ENCODE results near the gene CYP4A22.
A peak's percentile ranks its signal among the peaks of the same experiment; 100 is the strongest.
"Not testable (repeated sequence)": the region's sequence is repeated elsewhere in the genome, so short reads cannot be mapped to it uniquely, and the experiment has no call there.

CYP4A22 gene, protein sequence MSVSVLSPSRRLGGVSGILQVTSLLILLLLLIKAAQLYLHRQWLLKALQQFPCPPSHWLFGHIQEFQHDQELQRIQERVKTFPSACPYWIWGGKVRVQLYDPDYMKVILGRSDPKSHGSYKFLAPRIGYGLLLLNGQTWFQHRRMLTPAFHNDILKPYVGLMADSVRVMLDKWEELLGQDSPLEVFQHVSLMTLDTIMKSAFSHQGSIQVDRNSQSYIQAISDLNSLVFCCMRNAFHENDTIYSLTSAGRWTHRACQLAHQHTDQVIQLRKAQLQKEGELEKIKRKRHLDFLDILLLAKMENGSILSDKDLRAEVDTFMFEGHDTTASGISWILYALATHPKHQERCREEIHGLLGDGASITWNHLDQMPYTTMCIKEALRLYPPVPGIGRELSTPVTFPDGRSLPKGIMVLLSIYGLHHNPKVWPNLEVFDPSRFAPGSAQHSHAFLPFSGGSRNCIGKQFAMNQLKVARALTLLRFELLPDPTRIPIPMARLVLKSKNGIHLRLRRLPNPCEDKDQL

DNA sequence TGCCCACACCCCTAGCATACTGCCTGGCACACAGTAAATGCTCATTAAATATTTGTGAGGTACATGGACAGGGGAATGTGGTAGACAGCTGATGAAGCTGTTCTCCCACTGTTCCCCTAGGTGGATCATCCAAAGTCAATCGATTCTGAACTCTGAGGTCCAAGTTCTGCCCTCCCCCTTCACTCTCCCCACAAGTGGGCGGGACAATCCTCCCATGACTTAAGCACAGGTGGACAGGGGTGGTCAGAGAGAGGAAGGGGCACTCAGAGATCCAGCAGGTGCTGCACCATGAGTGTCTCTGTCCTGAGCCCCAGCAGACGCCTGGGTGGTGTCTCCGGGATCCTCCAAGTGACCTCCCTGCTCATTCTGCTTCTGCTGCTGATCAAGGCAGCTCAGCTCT is at the start of gene CYP4A22:
CYP4A22 (plus strand) TSS at position 244 of the 400 bp plus-strand sequence; CDS start at position 289, 45 bp downstream.
- no peak for DNase-seq (ENCODE audit: low read depth in 3 of 3)

DNA sequence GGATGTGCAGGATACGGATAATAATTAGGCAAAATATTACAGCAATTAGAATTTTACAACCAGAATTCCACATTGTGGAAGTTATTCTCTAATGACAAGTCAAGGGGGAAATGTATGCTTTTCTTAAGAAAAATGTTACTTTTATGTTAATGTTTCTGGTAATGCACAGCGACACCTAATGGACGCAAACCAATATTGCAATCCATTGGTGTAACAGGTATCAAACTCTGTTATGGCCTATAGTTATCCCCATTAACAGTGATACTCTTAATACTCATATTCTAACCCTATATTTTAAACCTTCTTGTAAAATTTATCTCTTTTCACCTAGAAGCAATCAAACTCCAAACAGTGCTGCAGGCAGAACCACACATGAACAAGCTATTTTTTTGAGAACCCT is 47.9 kb upstream of the CYP4A22 start:
- peak in 1 of 3 donors; percentile 2 for DNase-seq (ENCODE audit: low read depth in 3 of 3)

DNA sequence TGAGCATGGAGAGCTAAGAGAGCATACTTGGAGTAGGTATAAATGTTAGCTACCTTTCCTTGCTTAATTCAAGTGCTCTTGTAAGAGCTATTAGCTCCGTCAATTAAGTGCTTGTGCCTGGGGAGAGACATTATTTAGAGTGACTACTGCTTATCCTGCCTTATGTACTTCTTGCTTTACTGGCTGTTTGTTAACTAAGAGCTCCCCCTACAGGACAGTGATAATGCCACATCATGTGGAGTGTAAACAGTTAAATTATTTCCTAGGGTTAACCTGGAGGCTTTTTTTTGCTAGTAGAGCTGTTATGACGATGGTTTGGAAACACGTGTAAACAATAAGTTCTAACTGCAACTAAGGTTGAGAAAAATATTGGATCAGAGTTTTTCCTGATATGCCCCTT is 45.8 kb upstream of the CYP4A22 start:
- DNase-seq (ENCODE audit: low read depth in 3 of 3): not testable (repeated sequence)

DNA sequence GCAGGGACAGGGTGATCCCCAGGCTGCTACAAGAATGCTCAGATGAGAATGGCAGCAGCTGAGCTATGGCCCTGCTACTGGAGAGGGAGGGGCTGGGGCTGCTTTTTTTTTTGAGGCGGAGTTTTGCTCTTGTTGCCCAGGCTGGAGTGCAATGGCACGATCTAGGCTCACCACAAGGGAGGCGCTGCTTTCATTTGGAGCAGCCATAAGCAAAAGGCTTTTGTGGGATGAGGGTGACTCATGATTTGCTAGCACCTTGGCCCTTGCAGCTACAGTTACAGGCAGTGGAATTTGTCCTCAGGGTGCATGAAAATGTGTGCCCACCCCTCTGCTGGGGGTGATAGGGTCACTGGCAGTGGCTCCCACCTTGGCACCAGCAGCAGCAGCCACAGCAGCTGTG is 32.4 kb upstream of the CYP4A22 start:
- no peak for DNase-seq (ENCODE audit: low read depth in 3 of 3)

DNA sequence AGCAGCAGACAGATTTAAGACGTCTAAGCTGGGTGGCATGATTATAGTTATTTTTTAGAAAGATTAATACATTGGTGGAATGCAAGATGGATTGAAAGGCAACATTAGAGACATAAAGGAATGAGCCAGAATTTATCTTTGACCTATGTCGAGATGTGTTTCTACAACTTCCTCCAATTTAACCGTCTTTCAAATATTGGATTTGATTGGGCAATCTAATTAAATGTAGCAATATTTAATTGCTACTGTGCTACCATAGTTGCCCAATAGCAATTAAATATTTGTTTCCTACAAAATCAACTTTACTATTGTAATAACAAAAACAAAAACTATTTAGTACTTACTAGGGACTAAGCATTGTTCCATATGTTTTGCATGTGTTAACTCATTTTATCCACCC is 30.4 kb upstream of the CYP4A22 start:
- DNase-seq (ENCODE audit: low read depth in 3 of 3): no peak

DNA sequence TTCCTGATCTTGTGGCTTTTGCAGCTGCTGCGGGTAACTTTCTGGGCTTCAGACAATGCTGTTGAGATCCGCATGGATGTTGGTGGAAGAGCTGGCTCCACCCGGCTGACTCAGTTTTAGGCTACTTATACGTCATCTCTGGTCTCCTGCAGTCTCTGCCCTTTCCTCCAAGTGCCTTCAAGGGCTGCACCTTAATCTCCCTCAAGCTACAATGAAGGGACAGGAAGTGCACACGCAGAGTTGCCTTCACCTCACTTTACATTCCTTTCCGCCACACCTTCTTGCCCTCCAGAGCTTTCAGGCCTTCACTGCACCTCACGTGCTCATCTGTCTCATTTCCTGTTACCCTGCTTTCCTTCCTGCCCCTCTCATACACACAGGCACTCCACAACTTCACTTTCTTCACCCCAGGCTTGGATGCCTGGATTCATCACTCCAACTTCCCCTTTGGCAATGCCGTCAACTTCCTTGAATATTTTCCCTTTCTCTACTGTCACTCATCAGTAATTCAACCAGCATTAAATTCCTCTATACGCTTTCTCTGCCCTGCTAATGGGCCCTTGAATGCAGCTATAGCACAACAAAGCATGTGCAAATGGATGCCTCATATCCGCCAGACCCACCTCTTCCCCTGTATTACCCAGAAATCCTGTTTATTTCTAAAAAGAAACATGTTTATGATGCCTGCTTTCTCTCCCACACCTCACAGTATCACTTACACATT is 29.2 kb upstream of the CYP4A22 start:
- DNase-seq (ENCODE audit: low read depth in 3 of 3): not testable (repeated sequence)

DNA sequence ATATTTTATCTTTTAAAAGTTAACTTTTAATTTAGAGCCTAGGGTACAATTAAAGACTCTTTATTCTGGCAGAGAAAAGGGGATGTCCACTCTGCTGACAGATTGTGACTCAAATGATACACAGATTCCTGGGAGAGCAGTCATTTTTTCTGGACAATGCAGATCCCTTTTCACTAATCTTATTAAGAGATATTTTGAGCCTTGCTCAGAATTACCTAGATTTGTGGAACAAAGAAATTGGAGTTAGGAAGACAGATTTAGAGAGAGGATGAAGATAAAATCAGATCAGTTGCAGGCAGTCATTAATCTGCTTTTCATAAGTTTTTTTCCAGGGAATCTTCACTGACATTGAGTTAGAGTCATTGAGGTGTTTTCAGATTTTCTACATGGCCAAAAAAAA is 27.8 kb upstream of the CYP4A22 start:
- not testable (repeated sequence) for DNase-seq (ENCODE audit: low read depth in 3 of 3)

DNA sequence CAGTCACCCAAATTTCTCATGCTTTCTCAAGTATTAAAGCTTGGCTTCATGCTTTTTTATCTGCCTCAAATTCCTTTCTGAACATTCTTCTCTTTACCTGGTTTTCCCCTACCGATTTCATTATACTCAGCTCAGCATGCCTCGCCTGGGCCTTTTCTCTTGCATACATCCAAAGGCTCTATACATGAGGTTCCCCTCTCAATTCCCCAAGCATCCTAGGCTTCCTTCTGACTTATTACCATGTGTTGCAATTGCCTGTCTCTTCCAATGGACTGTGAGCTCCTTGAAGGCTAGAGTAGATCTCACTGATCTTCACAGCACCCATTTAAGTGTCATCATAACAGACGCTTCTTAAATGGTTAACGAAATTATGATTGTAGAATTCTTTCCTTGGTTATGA is 24.1 kb upstream of the CYP4A22 start:
- no peak for DNase-seq (ENCODE audit: low read depth in 3 of 3)

DNA sequence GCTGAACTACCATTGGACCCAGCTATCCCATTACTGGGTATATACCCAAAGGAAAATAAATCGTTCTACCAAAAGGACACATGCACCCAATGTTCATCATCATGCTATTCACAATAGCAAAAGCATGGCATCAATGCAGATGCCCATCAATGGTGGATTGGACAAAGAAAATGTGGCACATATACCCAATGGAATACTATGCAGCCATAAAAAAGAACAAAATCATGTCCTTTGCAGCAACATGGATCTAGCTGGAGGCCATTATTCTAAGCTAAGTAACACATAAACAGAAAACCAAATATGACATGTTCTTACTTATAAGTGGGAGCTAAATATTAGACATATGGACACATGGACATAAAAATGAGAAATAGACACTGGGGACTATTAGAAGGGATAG is 16.2 kb upstream of the CYP4A22 start:
- DNase-seq (ENCODE audit: low read depth in 3 of 3): not testable (repeated sequence)

DNA sequence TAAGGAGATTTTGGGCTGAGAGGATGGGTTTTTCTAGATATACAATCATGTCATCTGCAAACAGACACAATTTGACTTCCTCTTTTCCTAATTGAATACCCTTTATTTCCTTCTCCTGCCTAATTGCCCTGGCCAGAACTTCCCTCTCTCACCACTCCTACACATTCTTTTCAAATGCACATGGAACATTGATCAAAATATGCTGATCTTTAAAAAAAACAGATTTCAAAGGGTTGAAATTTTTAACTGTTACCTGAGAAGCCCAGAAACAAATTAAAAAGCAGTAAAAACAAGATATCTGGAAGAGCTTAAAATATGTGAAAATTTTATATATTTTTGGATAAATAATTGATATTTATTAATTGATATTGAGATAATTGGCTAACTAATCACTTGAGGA is 12.4 kb upstream of the CYP4A22 start:
- not testable (repeated sequence) for DNase-seq (ENCODE audit: low read depth in 3 of 3)

DNA sequence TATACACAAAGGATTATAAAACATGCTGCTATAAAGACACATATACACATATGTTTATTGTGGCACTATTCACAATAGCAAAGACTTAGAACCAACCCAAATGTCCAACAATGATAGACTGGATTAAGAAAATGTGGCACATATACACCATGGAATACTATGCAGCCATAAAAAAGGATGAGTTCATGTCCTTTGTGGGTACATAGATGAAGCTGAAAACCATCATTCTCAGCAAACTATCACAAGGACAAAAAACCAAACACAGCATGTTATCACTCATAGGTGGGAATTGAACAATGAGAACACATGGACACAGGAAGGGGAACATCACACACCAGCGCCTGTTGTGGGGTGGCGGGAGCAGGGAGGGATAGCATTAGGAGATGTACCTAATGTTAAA is 10.2 kb upstream of the CYP4A22 start:
- DNase-seq (ENCODE audit: low read depth in 3 of 3): not testable (repeated sequence)

DNA sequence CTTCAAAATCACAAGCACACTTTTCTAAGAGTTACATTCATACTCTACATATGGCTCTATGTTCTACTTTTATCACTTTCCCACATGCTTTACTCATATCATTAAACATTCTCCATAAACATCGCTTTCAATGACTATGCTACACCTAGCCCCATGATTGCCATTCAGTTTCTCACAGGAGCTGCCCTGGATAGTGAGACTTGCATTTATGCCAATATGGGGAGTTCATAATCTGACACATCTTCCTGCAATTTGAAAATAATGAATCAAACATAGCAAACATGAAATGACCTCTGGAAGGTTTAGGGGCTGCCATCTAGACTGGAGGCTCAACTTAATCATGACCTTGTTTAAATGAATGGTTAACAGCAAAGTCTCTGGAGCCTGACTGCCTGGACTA is 9.0 kb upstream of the CYP4A22 start:
- DNase-seq (ENCODE audit: low read depth in 3 of 3): no peak

DNA sequence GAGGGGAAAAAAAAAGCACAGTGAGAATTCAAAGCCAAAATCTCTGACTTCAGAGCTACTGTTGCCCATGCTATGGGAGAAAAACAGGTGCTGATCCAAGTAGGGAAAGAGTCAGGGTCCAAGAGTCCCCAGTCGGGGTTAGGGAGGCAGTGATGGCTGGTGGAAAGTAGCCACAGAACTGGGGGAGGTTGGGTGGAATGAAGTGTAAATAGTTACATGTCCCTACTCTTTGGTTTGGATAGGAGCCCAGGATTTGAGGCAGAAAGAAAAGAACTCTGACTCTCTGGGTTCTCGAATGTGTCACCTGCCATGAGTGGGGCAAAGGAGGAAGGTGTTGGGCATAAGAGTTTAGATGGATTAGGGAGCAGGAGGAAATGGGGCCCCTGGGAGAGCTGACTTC is 8.4 kb upstream of the CYP4A22 start:
- not testable (repeated sequence) for DNase-seq (ENCODE audit: low read depth in 3 of 3)

DNA sequence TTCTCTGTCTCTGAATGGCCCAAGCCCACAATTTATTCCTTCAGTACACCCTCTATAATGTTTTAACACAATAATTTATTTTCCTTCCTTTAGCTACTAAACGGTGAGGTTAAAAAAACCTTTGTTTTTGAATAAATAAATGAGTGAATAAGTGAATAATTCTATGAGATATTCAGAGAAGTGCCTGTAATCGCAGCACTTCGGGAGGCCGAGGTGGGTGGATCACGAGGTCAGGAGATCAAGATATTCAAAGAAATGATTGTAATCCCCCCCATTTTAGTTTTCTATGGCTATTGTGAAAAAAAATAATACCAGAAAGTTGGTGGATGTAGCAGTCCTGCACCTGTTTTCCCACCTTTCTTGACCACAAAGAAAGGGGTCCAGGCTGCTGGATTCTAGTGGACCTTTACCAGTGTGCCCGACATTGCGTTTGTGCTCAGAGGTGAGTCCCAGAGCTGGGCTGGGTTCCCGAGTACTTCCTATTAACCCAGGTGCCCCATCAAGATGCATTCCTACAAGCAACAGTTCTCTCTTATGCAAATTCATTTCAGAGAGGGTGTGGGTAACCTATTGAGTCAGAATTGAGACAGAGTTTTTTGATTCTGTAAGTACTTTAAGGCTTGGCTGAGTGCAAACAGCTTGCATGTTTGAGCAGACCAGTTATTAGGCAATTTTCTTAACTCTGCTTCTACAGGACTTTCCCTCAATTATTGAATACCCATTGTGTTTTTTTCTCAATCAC is 7.6 kb upstream of the CYP4A22 start:
- not testable (repeated sequence) for DNase-seq (ENCODE audit: low read depth in 3 of 3)

DNA sequence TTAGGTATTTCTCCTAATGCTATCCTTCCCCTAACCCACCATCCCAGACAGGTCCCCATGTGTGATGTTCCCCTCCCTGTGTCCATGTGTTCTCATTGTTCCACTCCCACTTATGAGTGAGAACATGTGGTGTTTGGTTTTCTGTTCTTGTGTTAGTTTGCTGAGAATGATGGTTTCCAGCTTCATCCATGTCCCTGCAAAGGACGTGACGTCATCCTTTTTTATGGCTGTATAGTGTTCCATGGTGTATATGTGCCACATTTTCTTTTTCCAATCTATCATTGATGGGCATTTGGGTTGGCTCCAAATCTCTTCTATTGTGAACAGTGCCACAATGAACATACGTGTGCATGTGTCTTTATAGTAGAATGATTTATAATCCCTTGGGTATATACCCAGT is 4.6 kb upstream of the CYP4A22 start:
- DNase-seq (ENCODE audit: low read depth in 3 of 3): not testable (repeated sequence)

DNA sequence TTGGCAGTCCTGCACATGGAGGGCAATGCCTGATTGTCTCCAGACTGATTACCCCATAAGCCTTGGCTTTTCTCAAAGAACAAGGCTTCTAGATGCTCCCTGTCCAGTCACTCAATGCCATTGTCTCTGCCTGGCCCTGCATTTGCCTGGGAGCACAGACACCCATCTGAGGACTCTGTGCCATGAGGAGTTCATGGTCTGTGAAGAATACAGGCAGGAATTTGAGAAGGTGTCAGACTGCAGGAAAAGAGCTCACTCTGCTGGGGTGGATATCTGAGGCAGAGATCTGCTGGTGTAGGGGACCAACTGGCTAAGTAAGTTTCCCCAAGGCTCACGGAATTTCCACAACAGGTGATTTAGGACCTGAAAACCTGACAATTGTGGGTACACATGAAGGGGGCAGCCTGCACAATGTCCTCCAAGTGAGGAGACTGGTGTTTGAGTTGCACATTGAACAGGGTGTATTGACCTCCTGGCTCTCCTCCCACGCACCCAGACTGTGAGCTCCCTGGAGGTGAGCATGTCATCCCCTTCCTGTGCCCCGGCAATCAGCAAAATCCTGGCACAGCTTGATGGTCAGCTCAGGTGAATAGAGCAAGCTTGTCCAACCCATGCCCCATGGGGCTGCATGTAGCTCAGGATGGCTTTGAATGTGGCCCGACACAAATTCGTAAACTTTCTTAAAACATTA is 829 bp downstream of the CYP4A22 start:
- DNase-seq (ENCODE audit: low read depth in 3 of 3): no peak

DNA sequence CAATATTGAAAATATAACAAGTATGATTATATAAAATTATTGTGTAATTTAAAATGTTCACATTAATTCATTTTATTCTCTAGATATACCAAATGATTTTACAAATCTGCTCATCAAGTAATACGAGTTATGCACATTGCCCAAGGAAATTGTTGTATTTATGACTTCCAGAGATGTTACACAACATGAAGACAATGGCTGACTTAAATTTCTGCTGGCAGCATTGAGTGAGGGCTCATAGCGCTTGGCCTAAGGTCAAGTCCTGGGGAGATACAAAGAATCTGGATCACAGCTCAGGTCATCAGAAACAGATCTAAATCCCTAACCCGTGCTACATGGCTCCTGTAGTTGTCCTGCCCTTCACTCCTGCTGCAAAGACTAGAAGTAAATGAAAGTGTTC is 3.1 kb downstream of the CYP4A22 start:
- not testable (repeated sequence) for DNase-seq (ENCODE audit: low read depth in 3 of 3)

DNA sequence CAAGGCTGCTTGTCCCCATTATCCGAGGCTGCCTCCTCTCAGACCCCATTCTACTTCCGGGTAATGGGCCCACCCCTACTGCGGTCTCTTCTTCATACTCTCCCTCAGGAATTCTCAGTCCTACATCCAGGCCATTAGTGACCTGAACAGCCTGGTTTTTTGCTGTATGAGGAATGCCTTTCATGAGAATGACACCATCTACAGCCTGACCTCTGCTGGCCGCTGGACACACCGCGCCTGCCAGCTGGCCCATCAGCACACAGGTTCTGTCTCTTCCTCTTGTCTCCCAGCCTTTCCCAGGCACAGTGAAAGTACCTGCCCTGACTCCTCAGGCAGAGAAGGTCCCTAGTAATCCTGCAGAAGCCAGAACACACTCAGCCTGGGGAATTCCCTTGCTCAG is 6.4 kb downstream of the CYP4A22 start:
- DNase-seq (ENCODE audit: low read depth in 3 of 3): not testable (repeated sequence)

DNA sequence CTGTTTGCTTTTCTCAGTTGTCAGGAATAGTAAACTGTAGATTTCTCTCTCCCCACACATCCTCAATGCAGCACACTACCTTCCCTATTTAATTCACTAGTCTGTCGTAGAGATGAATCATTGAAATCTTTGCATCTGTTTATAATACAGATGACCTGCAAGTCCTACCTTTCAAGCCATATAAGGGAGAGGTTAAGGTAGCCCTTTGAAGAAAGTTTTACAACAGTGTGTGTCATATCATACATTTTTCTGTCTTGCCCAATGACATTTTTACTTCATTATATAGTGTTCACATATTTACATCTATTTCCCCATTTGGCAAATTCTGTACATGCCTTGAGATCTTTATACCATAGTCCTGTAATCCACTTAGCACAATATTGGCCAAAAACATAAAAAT is 9.3 kb downstream of the CYP4A22 start:
- not testable (repeated sequence) for DNase-seq (ENCODE audit: low read depth in 3 of 3)

DNA sequence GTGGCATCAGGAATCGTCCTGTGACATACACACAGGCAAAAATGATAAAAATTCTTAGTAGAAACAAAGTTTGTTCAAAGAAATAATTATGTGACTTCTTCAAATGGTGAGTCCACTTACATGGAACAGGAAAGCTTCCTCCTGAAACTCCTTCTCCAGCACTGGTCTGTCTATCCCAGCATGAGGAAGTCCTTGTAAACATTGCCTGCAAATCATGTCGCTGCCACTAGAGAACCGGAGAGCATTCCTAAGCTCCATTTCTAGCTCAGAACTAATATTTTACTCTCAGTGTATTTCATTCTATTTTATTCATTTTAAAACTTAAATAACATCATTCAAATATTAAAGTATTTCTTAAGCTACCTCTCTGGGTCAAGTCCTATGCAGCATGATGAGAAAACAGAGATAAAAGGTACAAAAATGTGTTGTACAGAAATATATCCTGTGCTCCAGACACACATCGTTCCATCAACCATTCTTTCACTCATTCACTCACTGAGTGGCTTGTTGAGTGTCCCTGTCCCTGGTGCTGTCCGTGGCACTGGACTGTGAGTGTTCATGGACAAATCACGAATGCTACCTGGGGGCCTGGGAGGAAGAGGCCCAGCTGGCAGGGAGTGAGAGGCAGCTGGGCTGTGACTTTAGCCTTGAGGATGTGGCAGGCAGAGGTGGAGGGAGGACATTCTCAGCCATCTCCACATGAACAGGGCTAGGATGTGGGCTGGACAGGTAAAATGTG is 10.0 kb downstream of the CYP4A22 start:
- no peak for DNase-seq (ENCODE audit: low read depth in 3 of 3)

DNA sequence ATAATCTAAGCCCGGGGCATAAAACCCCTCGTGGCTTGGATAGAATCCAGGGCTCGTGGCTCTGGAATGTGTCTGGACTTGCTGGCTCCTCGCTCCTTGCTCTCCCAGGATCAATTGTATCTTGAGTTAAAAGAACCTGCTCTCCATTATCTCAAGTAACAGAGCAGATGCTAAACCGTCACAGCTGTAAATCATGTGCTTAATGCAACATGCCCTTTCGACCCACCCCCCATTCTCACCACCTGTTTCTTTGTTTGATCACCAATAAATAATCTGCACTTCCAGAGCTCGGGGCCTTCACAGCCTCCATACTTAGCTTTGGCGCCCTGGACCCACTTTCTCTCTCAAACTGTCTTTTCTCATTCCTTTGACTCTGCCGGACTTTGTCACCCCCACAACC is 11.9 kb downstream of the CYP4A22 start:
- DNase-seq (ENCODE audit: low read depth in 3 of 3): not testable (repeated sequence)
